Measurements from ENCODE around the gene ALOX5AP.
"Not testable (repeated sequence)": the region's sequence is repeated elsewhere in the genome, so short reads cannot be mapped to it uniquely, and the experiment has no call there.

The ALOX5AP gene

GRCh38 chr13:30737511-30738337, 2.4 kb downstream of the ALOX5AP start:
- no peak for DNase-seq (ENCODE audit: low read depth in 2 of 2)

GRCh38 chr13:30738526-30739236, 3.3 kb downstream of the ALOX5AP start:
- DNase-seq (ENCODE audit: low read depth in 2 of 2): no peak

- DNase-seq (ENCODE audit: low read depth in 2 of 2): no peak
Measured at GRCh38 chr13:30739237-30739528, 3.8 kb downstream of the ALOX5AP start.

DNA sequence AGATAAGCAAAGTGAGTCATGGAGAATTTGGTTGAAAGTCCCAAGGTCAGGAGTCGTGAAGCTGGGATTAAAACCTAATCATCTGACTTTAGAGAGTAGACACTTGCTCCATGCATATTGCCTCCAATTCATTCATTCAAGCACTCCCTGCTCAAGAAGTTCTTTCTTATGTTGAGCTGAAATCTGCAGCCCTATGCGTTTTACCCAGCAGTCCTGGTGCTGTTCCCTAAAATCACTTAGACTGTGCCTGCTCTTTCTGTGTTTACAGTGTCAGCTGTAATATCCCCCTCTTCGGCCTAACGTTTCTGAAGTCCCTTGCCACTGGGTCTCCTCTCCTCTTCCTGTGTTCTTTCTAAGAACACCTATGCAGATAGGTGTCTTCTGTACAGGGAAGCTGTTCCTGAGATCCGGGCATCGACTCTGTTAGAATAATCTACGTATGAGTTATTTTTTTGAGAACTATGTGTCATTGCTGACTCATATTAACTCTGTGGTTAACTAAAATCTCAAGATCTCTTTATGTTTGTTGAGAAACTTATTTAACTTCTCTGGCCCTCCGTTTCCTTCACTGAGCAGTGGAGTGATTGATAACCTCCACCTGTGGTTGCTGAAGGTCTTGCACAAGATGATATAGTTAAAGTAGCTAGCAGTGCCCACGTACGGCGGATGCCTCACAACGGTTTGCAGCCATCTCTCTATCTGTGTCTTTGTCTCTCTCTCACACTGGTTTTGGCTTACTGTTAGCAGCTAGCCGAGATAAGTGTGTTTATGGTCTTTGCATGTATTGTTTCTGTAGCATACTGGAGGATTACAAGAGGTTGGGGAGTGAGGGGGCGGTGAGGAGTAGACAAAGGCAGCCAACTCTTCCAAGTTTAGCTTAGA, 4.7 kb downstream of the ALOX5AP start:
- DNase-seq (ENCODE audit: low read depth in 2 of 2): peak; percentile 33 to 55

DNA sequence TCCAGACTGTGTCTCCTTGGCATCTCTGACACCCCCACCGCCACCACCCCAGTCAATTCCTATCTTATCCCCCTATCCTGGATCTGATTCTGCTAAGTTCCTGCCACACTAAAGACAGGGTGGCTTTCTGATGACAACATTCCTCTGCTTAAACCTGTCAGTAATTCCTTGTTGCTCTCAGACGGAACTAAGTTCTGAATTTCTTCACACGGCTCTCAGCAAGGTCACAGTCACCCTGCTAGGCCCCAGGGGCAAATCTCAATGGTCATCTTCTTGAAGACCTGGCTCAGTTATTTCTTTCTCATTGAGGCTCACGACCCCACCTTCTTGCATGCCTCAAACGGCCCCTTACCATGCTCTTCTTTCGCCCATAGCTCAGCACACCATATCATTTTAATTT, 7.6 kb downstream of the ALOX5AP start:
- DNase-seq (ENCODE audit: low read depth in 2 of 2): no peak

DNA sequence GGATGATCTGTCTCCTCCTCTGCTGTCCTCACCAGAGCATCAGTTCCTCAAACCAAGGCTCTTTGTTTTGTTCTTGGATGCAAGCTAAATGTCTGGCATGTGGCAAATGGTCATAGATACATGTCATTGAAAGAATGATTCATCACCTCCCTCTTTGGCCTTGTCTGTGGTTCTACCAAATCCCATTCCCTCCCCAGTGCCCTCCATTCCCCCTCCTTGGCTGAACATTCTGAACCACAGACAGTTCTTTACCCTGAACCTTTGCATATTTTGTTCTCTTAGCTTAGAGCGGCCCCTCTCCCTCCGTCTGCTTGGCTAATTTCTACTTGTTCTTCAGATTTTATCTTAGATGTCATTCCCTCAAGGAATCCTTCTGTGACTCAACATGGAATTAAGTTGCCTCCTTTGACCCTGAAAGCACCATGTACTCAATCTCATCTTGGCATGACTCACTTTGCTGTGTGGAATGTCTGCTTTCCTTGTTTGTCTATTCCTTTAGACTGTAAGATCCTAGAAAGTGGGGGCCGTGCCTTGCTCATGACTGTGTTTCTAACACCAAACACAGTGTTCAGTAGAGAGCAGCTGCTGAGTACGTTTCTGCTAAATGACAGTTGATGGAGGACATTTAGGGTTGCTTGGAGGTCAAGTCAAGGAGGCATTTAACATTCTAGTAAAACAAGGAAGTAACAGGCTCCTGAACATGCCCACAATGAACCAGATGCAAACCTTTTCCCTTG, 8.1 kb downstream of the ALOX5AP start:
- no peak for DNase-seq (ENCODE audit: low read depth in 2 of 2)

DNA sequence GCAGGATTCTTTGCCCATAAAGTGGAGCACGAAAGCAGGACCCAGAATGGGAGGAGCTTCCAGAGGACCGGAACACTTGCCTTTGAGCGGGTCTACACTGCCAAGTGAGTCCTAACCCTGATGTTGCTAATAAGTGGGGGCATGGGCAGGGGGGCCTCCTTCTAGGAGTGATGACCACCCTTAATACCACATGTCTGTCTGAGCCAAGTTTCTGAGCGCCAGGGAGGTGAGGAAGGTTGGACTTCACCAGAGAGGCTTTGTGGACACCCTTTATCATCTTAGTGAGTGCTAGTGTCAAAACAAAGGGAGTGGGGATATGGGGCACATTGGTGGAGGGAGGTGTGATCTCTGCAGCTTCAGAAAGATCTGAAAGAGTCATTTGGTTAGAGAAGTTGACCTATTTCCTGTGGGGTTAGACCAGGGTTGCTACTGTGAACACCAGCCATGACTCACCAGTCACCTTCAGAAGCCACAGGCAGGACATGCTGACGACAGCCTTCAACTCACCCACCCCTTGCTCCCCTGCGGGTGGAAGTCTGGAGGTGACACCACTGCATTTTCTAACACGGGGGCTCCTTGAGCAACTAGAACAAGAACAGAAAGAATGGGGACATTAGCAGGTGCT, 8.8 kb downstream of the ALOX5AP start:
- peak; percentile 57 to 59 for DNase-seq (ENCODE audit: low read depth in 2 of 2)

DNA sequence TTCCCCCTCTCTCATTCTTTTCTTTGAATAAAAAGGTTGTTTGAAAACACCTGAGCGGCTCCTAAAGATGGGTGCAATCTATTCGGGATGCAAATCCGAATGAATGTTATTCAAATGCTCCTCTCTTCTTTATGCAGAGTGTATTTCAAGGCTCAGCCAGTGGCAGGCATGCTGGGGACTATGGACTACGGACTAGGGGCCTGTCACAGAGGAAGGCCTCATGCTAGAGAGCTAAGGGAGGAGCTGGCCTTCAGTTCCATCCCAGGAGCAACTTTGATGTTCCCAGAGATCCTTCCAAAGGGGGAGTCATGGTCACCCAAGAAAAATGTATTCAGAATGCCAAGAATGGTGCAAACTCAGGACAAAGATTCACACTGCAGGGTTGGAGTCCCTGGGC, 9.3 kb downstream of the ALOX5AP start:
- DNase-seq (ENCODE audit: low read depth in 2 of 2): no peak

DNA sequence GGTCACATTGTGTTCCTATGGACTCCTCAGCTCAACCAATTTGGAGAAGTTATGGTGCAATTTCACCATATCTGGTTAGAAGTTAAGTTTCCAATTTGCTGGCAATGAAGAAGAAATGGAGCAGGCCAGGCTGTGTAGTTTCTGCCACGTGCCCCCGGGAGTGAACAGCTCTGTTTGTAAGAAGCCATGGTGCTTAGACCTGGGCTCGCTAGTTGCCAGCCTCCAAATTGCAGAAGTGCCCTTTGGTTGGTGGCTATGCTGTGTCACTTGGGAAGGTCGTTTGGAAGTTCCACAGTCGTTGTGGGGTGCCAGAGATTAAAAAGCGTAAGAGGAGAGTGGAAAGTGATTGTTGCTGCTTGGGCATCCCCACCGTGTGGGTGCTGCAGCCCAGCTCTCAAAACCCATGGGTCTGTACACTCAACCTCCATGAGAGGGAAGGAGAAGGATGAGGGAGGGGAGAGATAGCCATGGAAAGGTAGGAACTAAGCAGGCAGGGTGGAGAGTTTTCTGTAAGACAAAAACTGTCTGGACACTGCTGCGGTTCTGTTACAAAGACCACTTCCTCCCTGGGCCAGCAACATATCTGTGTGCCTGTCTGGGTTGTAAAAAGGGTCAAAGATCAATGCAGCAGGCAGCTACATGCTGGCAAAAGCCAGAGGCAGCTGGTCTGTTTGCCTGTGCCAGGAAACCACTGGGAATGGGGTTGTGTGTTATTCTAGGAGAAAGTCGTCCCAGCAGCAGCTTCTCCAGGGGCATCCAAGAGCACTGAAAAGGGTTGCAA, 10.8 kb downstream of the ALOX5AP start:
- no peak for DNase-seq (ENCODE audit: low read depth in 2 of 2)

DNA sequence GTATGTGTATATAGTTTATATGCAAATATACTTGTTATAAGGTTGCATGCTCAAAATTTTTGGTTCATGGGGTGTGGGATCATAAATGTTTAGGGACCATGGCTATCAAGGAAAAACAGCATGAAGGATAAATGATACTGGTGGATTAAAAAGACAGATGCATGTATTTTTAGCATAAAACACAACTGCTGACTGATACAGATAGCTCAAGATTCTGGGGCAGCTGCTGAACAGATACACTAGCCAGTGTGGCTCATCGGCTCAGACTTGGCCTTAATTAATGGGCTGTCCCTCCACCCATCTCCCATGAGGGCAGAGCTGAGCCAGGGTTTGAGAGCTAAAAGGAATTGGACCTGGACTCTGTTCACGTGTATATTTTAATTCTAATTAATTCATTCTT, 11.4 kb downstream of the ALOX5AP start:
- DNase-seq (ENCODE audit: low read depth in 2 of 2): no peak

DNA sequence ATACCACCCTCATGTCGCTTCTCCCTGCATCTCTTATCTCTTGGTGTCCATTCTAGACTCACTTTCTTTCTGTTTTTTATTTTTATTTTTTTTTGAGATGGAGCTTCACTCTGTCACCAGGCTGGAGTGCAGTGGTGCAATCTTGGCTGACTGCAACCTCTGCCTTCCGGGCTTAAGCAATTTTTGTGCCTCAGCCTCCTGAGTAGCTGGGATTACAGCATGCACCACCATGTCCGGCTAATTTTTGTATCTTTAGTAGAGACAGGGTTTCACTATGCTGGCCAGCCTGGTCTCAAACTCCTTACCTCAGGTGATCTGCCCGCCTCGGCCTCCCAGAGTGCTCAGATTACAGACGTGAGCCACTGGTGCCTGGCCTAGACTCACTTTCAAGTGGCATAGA, 12.5 kb downstream of the ALOX5AP start:
- DNase-seq (ENCODE audit: low read depth in 2 of 2): not testable (repeated sequence)

- no peak for DNase-seq (ENCODE audit: low read depth in 2 of 2)
Measured at GRCh38 chr13:30748717-30749116, 13.4 kb downstream of the ALOX5AP start.

DNA sequence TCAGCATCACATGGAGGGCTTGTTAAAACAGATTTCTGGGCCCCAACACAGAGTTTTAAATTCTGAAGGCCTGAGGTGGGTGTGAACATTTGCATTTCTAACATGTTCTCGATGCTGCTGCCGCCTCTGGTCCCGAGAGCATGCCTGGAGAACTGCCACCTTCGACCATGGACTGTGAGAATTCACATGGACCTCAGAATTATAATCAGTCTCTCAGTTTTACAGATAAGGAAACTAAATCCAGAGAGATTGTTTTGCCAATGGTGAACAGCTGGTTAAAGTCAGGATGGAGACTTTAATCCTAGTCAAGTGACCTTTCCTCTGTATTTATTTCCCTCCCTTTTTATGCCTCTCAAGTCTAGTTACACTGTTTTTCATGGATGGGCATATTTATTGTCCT, 14.7 kb downstream of the ALOX5AP start:
- no peak for DNase-seq (ENCODE audit: low read depth in 2 of 2)

DNA sequence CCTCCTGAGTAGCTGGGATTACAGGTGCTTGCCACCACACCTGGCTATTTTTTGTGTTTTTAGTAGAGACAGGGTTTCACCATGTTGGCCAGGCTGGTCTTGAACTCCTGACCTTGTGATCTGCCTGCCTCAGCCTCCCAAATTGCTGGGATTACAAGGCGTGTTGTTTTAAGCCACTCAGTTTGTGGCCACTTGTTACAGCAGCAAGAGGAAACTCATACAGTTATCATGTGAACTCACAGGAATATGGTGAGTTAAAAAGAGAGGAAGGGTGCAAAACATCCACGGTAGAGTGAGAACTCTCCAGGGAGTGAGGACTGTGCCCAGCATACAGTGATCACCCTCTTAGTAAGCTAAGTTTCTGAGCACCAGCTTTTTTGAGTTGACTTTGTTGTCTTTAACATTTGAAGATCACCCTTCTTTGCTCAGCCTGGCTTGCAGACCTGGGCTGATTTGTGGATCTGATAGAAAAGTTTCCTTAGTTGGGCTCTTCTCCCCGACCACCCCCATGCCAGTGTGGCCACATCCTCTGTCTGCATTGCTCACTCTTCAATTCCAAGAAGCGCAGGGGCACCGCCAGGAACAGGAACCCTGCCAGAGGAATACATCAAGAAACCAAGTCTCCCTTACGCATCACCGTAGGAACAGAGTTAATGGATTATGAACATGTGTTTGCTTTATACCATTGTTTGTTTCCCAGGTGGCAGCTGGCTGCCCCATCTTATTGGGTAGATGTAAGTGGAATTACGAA, 16.0 kb downstream of the ALOX5AP start:
- no peak for DNase-seq (ENCODE audit: low read depth in 2 of 2)

- no peak for DNase-seq (ENCODE audit: low read depth in 2 of 2)
Measured at GRCh38 chr13:30752201-30752797, 17.0 kb downstream of the ALOX5AP start.

DNA sequence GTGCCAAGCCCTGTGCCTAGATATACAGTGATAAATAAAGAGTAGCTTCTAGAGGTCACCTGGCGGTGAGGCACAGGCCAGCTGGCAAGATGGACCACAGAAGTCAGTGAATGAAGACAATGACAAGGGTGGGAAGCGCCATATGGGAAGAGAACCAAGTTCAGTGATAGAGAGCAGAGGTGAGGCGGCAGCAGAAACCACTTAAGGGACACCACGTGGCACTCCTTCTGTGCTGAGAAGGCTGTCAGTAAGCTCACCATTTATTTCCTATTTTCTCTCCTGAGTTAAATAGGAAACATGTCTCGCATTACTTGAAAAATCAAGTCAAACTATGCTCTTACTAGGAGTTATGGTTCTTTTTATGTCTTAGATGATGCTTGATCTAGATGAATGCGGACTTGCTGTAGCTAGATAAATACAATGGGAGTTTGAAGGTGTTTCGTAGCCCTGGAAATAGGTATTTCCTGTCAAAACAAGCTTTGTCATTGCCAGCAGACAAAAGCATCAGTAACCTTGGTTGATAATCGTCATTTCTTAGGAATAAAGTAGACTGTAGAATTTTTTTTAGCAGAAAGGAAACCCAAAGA, 17.8 kb downstream of the ALOX5AP start:
- DNase-seq (ENCODE audit: low read depth in 2 of 2): no peak

GRCh38 chr13:30755678-30756077, 20.3 kb downstream of the ALOX5AP start:
- no peak for DNase-seq (ENCODE audit: low read depth in 2 of 2)

DNA sequence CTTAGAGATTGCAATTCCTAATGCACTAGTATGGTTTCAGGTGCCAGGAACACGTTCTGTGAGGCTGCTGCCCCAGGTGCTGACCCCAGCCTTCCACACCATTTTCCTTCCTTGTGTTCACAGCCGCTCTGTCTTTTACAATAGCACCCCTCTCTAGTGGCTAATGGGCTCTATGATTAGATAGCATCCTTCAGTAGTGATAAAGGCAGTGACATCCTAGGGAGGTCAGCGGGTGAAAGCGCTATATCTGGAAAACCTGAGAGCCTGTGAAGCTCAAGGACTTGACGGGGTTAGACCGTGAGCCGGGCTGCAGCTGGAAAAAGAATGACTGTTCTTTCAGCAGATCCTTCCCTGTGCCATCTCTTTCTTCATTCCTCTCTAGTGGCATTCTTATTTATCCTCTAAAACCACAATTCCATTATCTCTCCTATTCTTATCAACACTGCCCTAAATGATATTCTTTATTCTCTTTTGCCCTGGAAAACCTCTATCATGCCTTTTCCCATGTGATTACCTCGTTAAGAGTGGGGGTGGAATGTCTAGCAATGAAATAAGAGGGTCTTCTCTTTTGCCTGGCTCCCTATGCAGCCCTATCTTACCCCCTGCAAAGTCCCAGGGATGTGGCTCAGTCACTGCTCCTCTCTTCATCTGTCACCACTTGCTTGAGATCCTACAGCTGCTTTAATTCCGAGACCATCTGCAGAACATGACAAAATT, 21.8 kb downstream of the ALOX5AP start:
- DNase-seq (ENCODE audit: low read depth in 2 of 2): no peak
